Upper lobe of right lung (tissue), 1 donor: ENCODE data around the gene HDGFL2. TPM values are rescaled to one million over a fixed set of nuclear protein-coding genes. Genes with fewer than 3 reads are reported as not detected.

ENCODE experiments used
- ATAC-seq: fragments of 200-7000 bp; cut with Tn5 transposase; one replicate; pipeline ENCODE4 v1.9.1; 2020; ENCODE audit warnings: mild to moderate bottlenecking, moderate library complexity
- DNase-seq: peaks from one replicate; pipeline ENCODE4 v3.0.0-alpha.2; 2020
- H3K27ac ChIP-seq: fragments of 200-600 bp; one replicate; pipeline ENCODE4 v1.8.0; 2022
- H3K27me3 ChIP-seq: fragments of 200-600 bp; one replicate; pipeline ENCODE4 v1.8.0; 2022; ENCODE audit warnings: mild to moderate bottlenecking
- H3K36me3 ChIP-seq: fragments of 200-600 bp; one replicate; pipeline ENCODE4 v1.8.0; 2022
- H3K4me1 ChIP-seq: fragments of 200-600 bp; one replicate; pipeline ENCODE4 v1.8.0; 2022
- H3K4me3 ChIP-seq: fragments of 200-600 bp; one replicate; pipeline ENCODE4 v1.8.0; 2022; ENCODE audit warnings: mild to moderate bottlenecking
- H3K9me3 ChIP-seq: fragments of 200-600 bp; one replicate; pipeline ENCODE4 v1.8.0; 2022
- intact Hi-C: fragments of 100-400 bp; cut with DNase I; formaldehyde crosslinking; loops from one replicate; pipeline ENCODE4 v1.11.0; 2022
- total RNA-seq: library from RNA; stranded (reverse); fragmentation: NEBNext Ultra II Directional; extraction: Animal tissue kit (Norgen Biotek cat#: 25700); gene quantifications from one replicate; pipeline ENCODE4 v1.2.1, GENCODE V29; 2021
- TF ChIP-seq, protein P1 (sequence below): fragments of 200-600 bp; IDR thresholded peaks from one replicate; pipeline ENCODE4 v1.8.0; 2022; ENCODE audit warnings: antibody characterized with exemption
- donor health status: DM: no; HTN: yes; CAD: no; lungs with severe emphysema.

HDGFL2 gene
- total RNA-seq, 1 donor from 2014 or later: 30.6 TPM

DNA sequence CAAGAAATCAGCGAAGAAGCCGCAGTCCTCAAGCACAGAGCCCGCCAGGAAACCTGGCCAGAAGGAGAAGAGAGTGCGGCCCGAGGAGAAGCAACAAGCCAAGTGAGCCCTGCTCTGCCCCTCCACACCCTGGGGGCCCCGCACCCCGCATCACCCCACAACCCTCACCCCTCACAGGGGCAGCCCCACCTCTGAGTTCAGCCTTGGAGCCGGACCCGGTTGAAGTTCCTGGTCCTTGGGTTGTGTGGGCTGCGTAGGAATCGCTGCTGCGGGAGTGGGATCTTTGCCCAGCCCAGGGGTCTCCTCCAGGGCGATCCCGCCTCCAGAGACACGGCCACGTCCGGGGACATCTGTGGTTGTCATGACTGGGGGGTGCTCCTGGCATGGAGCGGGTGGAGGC, 24.2 kb downstream of the HDGFL2 start:
- Histone ChIP-seq H3K9me3 (no peaks in the 10 kb centered on the region), H3K4me3 (no peak overlapping the region), H3K4me1 (no peaks in the 10 kb centered on the region), H3K36me3 (peaks cover 71% of the 10 kb centered on the region), H3K27me3 (no peaks in the 10 kb centered on the region), H3K27ac (no peak overlapping the region)
- TF ChIP-seq, protein P1, sequence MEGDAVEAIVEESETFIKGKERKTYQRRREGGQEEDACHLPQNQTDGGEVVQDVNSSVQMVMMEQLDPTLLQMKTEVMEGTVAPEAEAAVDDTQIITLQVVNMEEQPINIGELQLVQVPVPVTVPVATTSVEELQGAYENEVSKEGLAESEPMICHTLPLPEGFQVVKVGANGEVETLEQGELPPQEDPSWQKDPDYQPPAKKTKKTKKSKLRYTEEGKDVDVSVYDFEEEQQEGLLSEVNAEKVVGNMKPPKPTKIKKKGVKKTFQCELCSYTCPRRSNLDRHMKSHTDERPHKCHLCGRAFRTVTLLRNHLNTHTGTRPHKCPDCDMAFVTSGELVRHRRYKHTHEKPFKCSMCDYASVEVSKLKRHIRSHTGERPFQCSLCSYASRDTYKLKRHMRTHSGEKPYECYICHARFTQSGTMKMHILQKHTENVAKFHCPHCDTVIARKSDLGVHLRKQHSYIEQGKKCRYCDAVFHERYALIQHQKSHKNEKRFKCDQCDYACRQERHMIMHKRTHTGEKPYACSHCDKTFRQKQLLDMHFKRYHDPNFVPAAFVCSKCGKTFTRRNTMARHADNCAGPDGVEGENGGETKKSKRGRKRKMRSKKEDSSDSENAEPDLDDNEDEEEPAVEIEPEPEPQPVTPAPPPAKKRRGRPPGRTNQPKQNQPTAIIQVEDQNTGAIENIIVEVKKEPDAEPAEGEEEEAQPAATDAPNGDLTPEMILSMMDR: no peak
- ATAC-seq (no peak), DNase-seq (no peak)
- intact Hi-C loops: no loop called here

DNA sequence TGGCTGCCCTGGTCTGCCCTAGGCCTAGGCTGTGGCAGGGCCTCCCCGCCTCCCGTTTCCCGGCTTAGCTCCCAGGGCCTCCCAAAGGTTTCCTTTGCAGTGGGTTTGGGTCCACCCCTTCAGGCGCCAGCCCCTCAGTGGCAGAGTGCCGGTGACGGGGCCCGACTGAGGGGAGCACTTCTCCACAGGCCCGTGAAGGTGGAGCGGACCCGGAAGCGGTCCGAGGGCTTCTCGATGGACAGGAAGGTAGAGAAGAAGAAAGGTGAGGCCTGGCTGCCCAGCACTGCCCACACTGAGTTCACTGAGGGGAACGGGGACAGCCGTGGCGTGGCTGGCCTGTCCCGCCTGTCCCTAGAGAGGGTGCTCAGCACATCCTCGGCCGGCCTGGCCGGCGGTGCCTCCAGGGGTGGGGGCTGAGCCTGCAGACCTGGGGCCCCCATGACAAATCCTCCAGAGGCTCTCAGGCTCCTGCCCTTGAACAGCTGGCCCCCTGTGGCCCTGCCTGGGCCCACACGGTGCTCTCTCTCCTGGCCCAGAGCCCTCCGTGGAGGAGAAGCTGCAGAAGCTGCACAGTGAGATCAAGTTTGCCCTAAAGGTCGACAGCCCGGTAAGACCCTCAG, 25.8 kb downstream of the HDGFL2 start:
- H3K4me1 ChIP-seq: no peaks in the 10 kb centered on the region
- no peak overlapping the region for H3K27ac ChIP-seq
- H3K9me3 ChIP-seq: no peaks in the 10 kb centered on the region
- TF ChIP-seq, protein P1: no peak
- no peak for ATAC-seq
- intact Hi-C loops: no loop called here
- no peaks in the 10 kb centered on the region for H3K27me3 ChIP-seq
- peaks cover 74% of the 10 kb centered on the region for H3K36me3 ChIP-seq
- no peak for DNase-seq
- no peak overlapping the region for H3K4me3 ChIP-seq

DNA sequence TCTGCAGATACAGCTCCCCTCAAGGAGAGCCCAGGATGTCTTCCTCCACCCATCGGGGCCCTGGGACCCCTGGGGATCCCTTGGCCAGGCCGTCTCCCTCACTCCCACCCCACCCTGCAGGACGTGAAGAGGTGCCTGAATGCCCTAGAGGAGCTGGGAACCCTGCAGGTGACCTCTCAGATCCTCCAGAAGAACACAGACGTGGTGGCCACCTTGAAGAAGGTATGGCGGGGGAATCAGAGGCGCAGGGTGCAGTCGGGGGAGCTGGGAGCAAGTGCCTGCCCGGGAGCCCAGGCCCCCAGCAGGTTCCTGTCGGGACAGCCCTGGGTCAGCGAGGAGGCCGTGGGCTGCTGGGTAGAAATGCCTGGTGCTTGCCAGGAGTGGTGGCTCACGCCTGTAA, 26.6 kb downstream of the HDGFL2 start:
- Histone ChIP-seq H3K27ac (no peak overlapping the region), H3K4me3 (no peak overlapping the region), H3K27me3 (no peaks in the 10 kb centered on the region), H3K9me3 (no peaks in the 10 kb centered on the region), H3K36me3 (peaks cover 70% of the 10 kb centered on the region), H3K4me1 (no peaks in the 10 kb centered on the region)
- TF ChIP-seq, protein P1: no peak
- intact Hi-C loops: no loop called here
- DNase-seq (no peak), ATAC-seq (no peak)

DNA sequence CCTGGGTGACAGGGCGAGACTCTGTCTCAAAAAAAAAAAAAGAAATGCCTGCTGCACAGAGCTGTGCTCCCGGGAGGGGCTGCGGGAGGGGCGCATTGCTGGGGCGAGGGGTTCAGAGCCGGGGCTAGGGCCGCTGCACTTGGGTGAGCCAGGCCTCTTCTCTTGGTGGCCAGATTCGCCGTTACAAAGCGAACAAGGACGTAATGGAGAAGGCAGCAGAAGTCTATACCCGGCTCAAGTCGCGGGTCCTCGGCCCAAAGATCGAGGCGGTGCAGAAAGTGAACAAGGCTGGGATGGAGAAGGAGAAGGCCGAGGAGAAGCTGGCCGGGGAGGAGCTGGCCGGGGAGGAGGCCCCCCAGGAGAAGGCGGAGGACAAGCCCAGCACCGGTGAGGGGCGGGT, 27.2 kb downstream of the HDGFL2 start:
- DNase-seq (no peak), ATAC-seq (no peak)
- Histone ChIP-seq H3K27ac (no peak overlapping the region), H3K9me3 (no peaks in the 10 kb centered on the region), H3K4me3 (no peak overlapping the region), H3K36me3 (peaks cover 63% of the 10 kb centered on the region), H3K27me3 (no peaks in the 10 kb centered on the region), H3K4me1 (no peaks in the 10 kb centered on the region)
- intact Hi-C loops: no loop called here
- TF ChIP-seq, protein P1: no peak

DNA sequence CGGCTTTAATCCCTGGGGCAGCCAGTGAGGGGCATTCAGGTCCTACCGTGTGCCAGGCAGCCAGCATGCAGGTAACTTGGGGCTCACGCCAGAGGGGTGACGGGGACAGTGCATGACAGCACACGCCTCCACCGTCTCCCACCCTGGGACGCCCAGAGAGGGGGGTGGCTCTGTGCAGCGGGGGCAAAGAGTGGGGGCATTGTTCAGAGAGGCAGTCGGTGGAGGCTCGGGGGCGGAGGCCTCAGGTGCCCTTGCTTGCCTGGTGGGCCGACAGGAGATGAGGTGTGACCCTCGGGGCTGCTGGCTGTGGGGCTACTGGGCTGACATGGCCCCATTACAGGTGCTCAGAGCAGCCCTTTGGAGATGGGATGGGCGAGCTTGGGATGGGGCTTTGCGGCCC, 27.8 kb downstream of the HDGFL2 start:
- TF ChIP-seq, protein P1: no peak
- no peaks in the 10 kb centered on the region for H3K4me1 ChIP-seq
- ATAC-seq: no peak
- intact Hi-C loops: no loop called here
- H3K36me3 ChIP-seq: peaks cover 58% of the 10 kb centered on the region
- no peak for DNase-seq
- no peaks in the 10 kb centered on the region for H3K27me3 ChIP-seq
- no peak overlapping the region for H3K27ac ChIP-seq
- H3K9me3 ChIP-seq: no peaks in the 10 kb centered on the region
- H3K4me3 ChIP-seq: no peak overlapping the region
